GM21786 (cell line): Measurements from ENCODE around the gene GJD4.

ENCODE experiments used
- ATAC-seq: cut with Tn5 transposase; IDR thresholded peaks from one replicate; pipeline ENCODE4 v1.9.1; 2021; ENCODE audit not compliant: unreplicated experiment

GJD4 gene, protein sequence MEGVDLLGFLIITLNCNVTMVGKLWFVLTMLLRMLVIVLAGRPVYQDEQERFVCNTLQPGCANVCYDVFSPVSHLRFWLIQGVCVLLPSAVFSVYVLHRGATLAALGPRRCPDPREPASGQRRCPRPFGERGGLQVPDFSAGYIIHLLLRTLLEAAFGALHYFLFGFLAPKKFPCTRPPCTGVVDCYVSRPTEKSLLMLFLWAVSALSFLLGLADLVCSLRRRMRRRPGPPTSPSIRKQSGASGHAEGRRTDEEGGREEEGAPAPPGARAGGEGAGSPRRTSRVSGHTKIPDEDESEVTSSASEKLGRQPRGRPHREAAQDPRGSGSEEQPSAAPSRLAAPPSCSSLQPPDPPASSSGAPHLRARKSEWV

DNA sequence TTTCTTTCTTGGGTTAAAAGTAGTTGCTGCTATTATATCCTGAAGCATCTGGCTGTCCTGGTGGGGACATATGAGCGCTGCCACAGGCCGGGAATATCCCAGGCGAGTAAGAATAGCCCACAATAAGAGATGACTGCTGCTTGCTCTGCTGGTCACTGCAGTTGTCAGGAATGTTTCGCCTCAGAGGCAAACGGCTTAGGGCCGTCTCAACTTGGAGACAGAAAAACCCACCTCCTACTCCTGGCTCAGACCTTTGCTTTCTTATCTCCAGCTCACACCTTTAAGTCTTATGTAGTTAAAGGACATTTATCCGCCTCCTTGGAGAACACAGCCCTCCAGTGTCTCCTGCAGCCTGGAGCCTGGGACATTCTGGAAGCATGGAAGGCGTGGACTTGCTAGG is at the start of gene GJD4:
GJD4 (plus strand) TSS at position 151 of the 400 bp plus-strand sequence; CDS start at position 378, 227 bp downstream.
- no peak for ATAC-seq

DNA sequence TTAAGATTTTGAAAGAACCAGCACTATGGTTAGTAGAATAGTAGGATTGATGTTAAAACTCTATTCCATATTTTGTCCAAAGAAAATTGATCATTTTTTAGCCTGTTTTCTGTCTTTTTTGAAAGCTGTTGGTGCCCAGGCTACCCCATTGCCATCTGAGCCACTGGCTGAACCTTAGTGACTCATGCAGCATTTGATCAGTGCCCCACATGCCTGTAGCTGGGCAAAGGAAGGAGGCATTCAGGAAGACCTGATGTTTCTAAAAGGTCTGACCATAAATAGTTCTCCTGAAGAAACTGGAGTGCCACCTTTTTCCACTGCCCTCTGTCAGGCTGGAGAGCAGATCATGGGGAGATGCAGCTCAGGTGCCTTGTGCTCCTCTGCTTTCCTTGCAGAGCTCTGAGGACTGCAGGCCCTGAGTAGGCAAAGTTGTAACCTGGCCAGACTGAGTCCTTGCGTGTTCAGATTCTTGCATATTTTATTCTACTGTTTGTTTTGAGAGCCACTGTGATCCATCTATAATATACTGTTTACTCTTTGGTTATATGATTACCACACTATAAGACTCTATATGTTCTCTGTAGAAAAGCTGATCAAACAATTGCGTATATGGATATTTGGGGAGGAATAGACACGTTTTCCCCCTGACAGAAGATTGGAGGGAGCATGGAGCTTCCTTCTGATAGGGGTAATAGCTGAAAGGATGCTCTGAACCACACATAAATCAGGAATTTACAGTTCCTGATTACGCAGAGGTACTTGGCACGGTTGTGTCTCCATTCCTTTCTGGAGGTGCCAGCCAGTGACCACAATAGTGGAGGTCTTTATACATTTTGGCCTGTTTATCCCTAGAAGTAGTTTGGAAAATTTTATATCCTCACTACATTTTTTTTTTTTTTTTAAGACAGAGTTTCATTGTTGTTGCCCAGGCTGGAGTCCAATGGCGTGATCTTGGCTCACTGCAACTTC is 48.9 kb upstream of the GJD4 start:
- no peak for ATAC-seq

DNA sequence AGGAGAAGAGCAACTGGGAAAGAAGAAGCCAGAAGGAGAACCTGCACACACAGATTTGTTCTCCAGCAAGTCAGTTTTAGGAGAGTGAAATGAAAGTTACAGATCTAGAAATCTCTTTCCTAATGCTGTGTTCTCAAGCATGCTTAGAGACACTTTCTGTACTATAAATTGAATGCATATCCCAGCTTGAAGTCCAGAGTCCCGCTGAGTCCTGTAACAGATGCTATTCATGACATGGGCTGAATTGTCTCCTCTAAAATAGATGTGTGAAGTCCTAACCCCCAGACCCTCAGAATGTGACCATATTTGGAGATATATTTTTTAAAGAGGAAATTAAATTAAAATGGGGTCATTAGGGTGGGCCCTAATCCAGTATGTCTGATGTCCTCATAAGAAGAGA is 46.9 kb upstream of the GJD4 start:
- ATAC-seq = no peak

DNA sequence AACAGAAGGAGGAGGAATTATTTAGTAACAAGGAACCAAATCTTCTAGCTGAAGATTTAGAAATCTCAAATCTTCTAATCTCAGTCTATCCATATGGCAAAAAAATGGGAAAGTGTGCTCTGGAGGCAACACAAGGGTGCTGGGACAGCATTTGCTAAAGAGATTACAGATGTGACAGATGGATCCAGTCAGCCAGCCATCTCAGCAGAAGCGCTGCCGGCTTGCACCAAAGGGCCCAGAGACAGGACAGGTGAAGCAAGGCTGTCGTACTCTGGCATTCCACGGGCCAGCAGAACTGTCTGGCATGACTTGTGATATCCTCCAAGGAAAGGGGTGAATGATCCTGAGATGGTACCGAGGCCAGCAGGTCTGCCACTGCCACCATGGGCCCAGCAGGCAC is 45.7 kb upstream of the GJD4 start:
- no peak for ATAC-seq

DNA sequence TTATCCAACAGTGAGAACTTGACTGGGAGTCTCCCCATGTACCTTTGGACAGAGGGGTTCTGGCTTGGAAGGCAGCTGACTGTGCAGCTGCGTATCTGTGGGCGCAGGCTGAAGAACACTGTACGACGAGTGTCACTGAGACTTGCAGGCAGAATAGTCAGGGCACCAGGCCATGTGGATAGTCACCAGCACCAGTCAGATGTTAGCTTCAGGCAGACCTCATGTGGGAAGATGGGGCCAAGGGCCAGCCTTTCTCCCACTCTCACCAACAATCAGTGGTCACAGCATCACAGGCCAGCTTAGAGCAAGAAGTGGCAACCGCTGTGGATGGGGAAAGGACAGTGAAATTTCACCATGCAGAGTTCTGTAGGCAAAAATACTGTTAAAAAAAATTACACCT is 43.4 kb upstream of the GJD4 start:
- ATAC-seq = no peak

DNA sequence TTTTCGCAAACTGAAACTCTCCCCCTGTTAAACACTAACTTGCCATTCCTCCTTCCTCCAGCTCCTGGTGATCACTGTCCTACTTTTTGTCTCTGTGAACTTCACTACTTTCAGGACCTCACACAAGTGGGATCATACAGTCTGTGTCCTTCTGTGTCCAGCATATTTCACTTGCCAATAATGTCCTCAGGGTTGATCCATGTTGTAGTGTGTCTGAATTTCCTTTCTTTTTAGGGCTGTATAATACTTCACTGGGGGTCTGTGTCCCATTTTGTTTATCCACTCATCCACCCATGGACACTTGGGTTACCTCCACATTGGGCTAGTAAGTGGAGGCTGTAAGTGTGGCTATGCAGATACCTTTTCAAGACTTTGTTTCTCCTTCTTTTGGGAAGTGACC is 42.7 kb upstream of the GJD4 start:
- ATAC-seq = no peak

DNA sequence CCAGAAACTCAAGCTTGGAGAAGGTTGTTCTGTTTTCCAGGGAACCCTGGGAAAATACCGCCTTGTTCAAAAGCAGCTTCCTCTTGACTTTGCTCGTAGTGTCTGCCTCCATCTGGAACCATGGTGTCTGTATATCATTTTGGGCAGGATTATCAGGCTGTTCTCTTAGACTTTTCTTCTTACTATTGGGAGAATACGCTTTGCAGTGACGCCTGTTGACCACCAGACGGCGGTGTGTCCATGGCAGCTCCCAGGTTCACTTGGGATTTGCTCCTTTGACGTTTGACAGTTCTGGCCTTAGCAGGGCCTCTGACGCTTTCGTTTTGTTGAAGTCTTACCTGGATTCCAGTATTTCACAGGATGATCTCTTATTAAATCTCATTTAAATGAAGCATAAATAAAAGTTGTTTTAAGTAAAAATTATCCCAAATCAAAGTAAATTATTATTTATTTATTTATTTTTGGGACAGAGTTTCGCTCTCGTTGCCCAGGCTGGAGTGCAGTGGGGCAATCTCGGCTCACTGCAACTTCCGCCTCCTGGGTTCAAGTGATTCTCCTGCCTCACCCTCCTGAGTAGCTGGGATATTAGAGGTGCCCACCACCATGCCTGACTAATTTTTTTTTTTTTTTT is 41.8 kb upstream of the GJD4 start:
- ATAC-seq = peak; percentile 36

DNA sequence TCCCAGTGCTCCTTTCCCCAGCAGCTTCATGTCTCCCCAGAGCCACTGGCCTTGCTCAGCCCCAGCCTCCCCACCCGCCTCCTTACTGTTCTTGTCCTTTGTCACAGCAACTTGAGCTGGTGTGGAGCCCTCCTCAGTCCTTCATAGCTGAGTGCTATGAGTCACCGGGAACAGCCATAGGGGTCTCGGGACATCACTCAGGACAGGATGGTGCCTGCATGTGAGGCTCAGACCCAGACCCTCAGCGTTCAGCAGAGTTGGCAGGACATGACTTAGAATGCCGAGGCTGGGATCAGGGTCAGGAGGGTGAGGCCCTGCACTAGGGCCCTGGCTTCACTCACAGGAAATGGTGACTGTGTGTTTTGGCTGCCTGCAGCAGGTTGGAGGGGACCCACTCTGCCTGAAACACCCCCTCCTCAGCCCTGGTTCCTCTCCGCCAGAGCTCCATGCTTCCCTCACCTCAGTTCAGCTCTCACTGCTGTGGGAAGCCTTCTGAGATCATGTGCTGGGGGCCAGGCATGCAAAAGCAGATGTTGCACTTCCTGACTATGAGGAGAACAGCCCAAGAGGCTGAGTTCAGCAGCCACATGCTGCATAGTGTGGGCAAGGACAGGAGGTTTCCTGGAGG is 40.7 kb upstream of the GJD4 start:
- ATAC-seq = peak; percentile 80

DNA sequence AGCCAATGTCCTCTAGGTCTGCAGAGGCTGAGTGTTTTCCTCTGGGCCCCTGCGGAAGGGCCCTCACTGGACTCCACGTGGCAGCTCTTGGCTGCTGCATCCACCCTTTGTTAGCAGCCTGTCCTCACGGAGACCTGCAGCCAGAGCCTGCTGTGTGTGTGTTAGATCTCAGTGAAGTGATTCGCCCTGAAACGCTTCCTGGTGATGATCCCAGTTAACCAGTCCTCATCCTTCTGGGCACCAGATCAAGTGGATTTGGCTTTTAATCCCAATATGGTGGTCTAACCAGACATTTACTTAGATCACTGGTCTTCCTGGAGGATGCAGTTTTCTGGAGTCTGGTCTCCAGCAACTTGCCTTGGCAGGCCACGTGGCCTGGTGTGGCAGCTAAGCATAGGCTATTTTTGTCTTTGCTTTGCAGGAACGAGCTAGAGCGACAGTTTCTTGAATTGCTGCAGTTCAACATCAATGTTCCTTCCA is 39.5 kb upstream of the GJD4 start:
- no peak for ATAC-seq

DNA sequence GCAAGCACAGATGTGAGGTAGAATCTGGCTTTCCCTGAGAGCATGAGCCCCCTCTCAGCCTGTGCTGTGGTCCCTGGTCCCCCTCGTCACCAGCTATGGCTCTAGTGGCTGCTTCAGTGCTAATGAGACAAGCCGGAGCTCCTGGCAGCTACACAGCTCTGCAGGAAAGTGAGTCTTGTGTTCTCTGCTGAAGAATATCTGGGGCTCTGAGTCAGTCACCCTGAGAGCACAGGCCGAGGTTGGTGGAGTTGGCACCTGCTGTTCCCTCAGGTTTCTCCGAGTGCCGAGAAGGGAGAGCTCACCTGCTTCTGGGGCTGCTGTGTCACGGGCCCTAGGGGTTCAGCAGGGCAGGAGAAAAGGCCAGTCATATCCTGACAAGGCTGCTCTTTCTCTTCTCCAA is 37.2 kb upstream of the GJD4 start:
- no peak for ATAC-seq

DNA sequence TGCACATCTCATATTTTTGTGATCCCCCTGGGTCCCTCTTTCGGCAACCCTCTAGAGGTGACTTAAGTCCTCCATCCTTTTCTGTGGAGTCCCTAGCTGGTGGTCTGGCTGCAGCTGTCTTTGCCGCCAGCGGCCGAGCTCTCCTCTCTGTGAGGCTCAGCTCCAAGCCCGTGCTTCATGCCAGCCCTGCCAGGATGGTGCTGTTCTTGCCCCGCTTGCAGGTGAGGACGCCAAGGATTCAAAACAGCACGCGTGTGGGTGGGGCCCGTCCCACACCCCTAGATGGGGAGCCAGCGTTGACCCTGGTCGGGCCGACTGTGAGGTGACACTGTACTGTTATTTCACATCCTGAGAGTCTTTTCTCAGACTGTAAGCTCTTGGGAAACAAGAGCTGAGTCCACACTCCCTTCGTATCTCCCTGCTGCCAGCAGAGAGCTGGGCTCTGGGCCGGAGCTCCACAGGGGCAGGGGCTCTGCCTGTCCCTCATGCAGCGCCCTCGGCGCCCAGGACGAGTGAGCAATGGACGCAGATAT is 36.6 kb upstream of the GJD4 start:
- no peak for ATAC-seq

DNA sequence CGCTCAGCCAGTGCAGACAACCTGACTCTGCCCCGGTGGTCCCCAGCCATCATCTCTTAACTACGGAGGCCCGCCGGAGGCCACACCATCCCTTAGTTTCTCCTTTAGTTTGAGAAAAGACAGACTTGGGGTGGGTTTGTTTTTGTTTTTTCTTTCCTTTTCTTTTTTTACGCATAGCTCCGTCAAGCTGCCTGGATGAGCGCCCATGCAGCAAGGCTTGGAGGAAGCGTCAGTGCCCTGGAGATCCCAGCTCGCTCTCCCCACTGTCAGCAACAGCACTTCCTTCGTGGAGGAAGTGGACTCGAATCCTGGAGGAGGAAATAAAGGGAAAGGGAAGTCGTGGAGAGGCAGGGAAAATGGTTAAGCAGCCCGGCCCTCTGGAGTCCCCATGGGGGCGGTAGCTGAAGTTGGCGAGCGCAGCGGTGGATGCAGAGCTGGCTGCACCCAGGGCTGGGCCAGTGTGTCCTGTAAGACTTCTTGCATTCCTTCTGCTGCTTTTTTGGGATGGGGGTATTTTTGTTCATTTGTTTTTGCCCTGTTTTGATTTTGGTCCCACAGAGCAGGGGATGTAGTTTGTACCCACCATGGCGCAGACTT is 35.9 kb upstream of the GJD4 start:
- ATAC-seq = no peak

DNA sequence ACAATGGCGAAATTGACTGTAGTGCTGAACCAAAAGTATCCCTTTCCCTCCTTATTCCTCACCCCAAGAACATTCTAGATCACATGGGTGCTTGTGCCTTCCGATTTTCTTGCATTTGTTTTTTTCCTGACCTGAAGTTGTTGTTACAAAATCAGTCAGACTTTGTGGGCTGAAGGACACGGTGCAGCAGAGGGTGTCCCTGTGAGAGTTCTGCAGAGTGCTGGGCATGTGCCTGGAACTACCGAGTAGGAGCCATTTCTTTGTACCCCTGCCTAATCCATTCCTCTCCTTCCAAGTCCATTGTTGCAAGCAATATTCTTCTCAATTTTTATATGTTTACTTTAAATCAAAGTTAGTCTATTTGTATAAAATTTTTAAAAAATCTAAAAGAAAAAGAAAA is 35.3 kb upstream of the GJD4 start:
- no peak for ATAC-seq

DNA sequence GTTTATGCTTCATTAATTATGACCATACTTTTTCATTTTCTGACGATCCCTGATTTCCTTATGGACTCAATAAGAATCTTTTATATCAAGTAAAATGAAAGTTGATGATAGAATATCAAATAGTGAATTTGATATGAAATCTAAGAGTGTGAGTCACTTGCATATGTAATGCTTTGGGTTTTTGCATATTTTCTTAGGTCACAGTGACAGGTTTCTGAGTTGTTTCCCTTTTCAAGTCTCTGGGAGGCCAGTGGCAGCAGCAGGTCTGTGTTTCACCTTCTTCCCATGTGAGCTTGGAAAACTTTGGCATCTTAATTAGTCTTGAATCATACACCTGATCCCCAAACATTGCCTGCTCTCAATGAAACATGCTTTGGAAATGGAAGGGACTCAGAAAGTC is 34.7 kb upstream of the GJD4 start:
- no peak for ATAC-seq

DNA sequence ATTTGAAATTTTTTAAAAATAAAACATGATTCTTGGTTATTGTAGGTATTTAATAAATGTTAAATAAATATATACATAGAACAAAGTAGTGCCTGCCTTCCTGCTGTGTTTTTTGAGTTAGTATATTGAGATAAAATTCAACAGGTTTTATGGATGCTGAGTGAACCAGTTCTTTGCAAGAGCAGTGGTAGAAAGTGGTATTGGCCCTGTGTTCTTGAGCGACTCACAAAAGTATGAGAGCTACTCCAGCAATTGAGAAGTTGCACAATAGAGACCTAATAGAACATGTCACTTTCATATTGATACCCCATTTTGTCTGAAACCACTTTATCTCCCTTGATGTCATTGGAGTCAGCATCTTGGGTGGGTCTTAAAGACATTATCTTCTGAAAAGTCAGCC is 32.6 kb upstream of the GJD4 start:
- no peak for ATAC-seq

DNA sequence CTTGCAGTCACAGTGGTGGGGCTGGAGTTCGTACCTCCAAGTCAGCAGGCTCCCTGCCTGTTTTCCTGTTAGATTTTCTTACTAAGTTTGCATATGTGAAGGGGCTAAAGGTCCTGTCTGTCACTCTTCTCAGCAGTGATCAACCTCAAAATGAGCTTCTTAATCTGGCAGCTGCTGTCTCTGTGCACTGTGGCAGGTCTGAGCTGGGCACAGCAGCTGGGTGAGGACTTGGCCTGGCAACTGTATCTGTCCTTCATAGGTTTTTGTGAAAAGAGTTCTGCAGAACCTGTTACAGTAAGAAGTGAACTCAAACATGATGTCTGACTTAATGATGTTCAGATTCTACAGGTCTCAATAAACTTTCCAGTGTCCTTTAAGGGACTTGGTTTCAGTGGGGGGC is 31.3 kb upstream of the GJD4 start:
- ATAC-seq = no peak

DNA sequence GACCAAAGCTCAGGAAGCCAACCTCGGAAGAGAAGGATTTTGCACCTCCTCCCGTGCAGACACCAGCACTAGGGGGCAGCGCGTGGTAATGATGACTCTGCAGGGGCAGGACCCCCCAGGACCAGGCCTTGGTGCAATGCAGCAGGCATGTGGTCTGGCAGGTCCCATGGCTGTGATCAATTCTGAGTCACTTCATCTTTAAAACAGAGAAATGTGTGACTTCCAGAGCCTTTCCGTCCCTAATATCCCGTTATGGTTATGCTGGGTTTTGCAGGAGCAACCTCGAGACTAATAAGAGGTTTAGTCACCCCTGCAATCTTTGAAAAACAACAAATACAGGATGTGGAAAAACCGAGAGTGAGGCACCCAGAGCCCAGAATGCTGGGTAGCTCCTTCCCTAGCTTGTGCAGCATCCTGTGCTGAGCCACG is 30.2 kb upstream of the GJD4 start:
- no peak for ATAC-seq

DNA sequence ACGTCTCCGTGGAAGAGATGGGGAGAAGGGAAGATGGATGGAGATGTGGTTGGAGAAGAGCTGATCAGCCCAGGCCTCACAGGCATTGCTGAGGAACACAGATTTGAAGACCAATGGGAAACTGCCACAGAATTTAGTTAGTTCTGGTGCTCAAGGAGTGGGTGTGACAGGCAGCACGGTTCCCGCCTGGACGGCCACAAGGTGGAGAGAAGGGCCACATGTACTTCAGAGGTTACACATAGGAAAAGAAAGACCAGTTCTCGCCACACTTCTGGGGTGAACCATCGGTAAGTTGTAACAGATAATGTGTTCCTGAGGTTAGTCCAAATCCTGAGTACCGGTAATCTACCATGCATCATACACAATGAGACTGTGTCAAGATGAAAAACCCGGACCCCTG is 29.5 kb upstream of the GJD4 start:
- ATAC-seq = no peak

DNA sequence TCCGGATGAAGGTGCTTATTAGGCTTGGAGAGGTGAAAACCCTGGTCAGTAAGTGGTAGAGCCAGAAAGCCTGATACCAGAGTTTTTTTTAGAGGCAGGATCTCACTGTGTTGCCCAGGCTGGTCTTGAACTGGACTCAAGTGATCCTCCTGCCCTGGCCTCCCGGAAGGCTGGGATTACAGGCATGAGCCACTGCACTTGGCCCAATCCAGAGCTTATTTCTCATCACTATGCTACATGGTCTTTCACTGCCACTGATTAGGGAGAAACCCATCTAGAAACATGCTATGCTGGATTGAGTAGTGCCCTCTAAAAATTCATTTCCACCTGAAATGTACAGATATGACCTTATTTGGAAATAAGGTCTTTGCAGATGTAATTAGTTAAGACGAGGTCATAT is 28.4 kb upstream of the GJD4 start:
- ATAC-seq = no peak

DNA sequence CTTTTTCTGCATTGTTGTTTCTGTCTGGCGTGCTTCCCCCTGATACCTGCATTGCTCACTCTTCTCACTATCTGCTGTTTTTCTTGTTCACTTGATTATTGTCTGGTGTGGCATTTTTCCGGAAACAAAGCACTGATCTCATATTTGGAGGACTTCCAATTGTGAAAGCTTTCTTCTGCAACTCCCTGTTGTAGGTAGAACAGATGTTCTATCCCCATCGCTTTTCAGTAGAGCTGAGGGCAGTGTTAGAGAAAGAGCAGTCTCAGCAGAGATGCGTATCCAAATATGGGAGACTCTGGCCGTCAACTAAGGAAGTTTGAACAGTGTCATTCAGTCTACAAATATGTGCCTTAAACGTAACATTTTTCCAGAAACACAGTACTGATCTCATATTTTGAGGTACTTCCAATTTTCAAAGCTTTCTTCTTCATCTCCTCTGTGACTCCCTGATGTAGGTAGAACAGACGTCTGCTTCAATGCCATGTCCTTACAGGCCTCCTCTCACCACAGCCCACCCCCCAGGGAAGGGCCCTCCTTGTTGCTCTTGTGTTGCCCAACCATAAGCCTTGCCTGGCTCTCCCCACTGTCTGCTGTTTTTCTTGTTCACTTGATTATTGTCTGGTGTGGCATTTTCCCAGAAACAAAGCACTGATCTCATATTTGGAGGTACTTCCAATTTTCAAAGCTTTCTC is 27.1 kb upstream of the GJD4 start:
- no peak for ATAC-seq
